Endothelial cell of umbilical vein (primary cell): ENCODE results near the gene BZW1. TPM values are rescaled to one million over a fixed set of nuclear protein-coding genes. Genes with fewer than 3 reads are reported as not detected.

Experiments
- BruUV-seq: library from RNA; stranded (reverse); fragments of 400-500 nt; replicated peaks from 2 replicates; lab custom pipeline; 2021; lab: Mats Ljungman, UMichigan
- CTCF ChIA-PET: fragments of 300-600, 350-600 bp; sonication (Branson Sonifier 250); formaldehyde crosslinking; loops from one replicate; lab custom pipeline; 2021; ENCODE audit warnings: antibody characterized with exemption, inconsistent platforms; lab: Charles Lee
- POLR2A ChIA-PET: fragments of 300-600, 350-600 bp; sonication (Branson Sonifier 250); formaldehyde crosslinking; loops from one replicate; lab custom pipeline; 2021; ENCODE audit warnings: antibody characterized with exemption, inconsistent platforms; lab: Charles Lee
- DNase-seq: peaks from one replicate; pipeline ENCODE4 v3.0.0-alpha.2; 2011; ENCODE audit warnings: low read depth, low spot score
- FAIRE-seq: peaks from 2 replicates; lab custom pipeline; 2011; peaks lifted over from hg19 to GRCh38; lab: Jason Lieb, UNC
- H2AFZ ChIP-seq: 2 replicates; pipeline ENCODE4 v1.6.0; 2012; ENCODE audit warnings: low read depth, low read length, control low read depth, inconsistent platforms
- H3K27ac ChIP-seq: 2 replicates; pipeline ENCODE4 v1.5.1; 2011; ENCODE audit warnings: low read depth, mild to moderate bottlenecking, control low read depth, low read length, moderate library complexity; ENCODE audit not compliant: insufficient read depth
- H3K27me3 ChIP-seq, 2 experiments: 2 replicates each; pipeline versions ENCODE4 v1.6.0 to v1.6.1; 2011; ENCODE audit warnings: low read length in 2 of 2, mixed read lengths in 1 of 2; ENCODE audit not compliant: control insufficient read depth in 2 of 2, insufficient read depth in 2 of 2
- H3K36me3 ChIP-seq, 2 experiments: 2 replicates in 1 of 2; 3 replicates in 1 of 2; pipeline ENCODE4 v1.5.1; 2011; ENCODE audit warnings: low read length in 2 of 2, mild to moderate bottlenecking in 1 of 2, moderate library complexity in 1 of 2; ENCODE audit not compliant: control insufficient read depth in 2 of 2, insufficient read depth in 2 of 2; ENCODE audit errors: extremely low read depth in 1 of 2
- H3K4me1 ChIP-seq: 3 replicates; pipeline ENCODE4 v1.5.1; 2011; ENCODE audit warnings: mild to moderate bottlenecking, low read length; ENCODE audit not compliant: control insufficient read depth, insufficient read depth; ENCODE audit errors: extremely low read depth
- H3K4me2 ChIP-seq: 2 replicates; pipeline ENCODE4 v1.6.1; 2011; ENCODE audit warnings: low read length, control low read depth, mixed read lengths; ENCODE audit not compliant: insufficient read depth
- H3K4me3 ChIP-seq, 3 experiments: fragments of 200-600 bp in 1 of 3; sonication (generic), shearing (Covaris generic) in 1 of 3; replicated peaks in 1 of 3; 2 replicates each; pipeline ENCODE4 v1.5.1; 2011 to 2016; ENCODE audit warnings: control low read depth in 3 of 3, low read length in 3 of 3, mild to moderate bottlenecking in 2 of 3, inconsistent platforms in 1 of 3, low read depth in 1 of 3, moderate library complexity in 1 of 3; ENCODE audit not compliant: insufficient read depth in 1 of 3
- H3K79me2 ChIP-seq: 2 replicates; pipeline ENCODE4 v1.6.0; 2012; ENCODE audit warnings: low read length, inconsistent platforms; ENCODE audit not compliant: control insufficient read depth, insufficient read depth
- H3K9ac ChIP-seq: replicated peaks from 2 replicates; pipeline ENCODE3; 2011; ENCODE audit warnings: low read length, control low read depth; ENCODE audit not compliant: insufficient read depth; ENCODE audit errors: extremely low read depth
- H3K9me1 ChIP-seq: replicated peaks from 3 replicates; pipeline ENCODE4 v1.6.0; 2011; ENCODE audit warnings: mild to moderate bottlenecking, low read length; ENCODE audit not compliant: control insufficient read depth, insufficient read depth; ENCODE audit errors: extremely low read depth
- H3K9me3 ChIP-seq: replicated peaks from 2 replicates; pipeline ENCODE4 v1.5.1; 2012; ENCODE audit warnings: low read length, inconsistent platforms; ENCODE audit not compliant: control insufficient read depth, insufficient read depth
- H4K20me1 ChIP-seq: replicated peaks from 2 replicates; pipeline ENCODE3; 2011; ENCODE audit warnings: mild to moderate bottlenecking, low read length; ENCODE audit not compliant: control insufficient read depth, insufficient read depth; ENCODE audit errors: extremely low read depth
- CTCF ChIP-seq, 2 donors: IDR thresholded peaks; 1 replicate in 1 of 2; 2 replicates in 1 of 2; pipeline ENCODE4 v1.5.1; 2011; ENCODE audit warnings: low read length in 2 of 2, mild to moderate bottlenecking in 2 of 2, moderate library complexity in 2 of 2, control low read depth in 1 of 2, inconsistent platforms in 1 of 2, low read depth in 1 of 2; ENCODE audit not compliant: insufficient read depth in 1 of 2; ENCODE audit errors: extremely low read depth in 1 of 2
- EZH2 ChIP-seq: IDR thresholded peaks from 2 replicates; pipeline ENCODE4 v1.6.1; 2012; ENCODE audit warnings: borderline replicate concordance, low read depth, mild to moderate bottlenecking, moderate library complexity, low read length, inconsistent platforms; ENCODE audit not compliant: severe bottlenecking
- FOS ChIP-seq: IDR thresholded peaks from 2 replicates; pipeline ENCODE4 v1.6.1; 2011; ENCODE audit warnings: mild to moderate bottlenecking, low read length, moderate library complexity, borderline replicate concordance; ENCODE audit not compliant: insufficient read depth
- GATA2 ChIP-seq: IDR thresholded peaks from 2 replicates; pipeline ENCODE4 v1.7.0; 2011; ENCODE audit warnings: low read depth, mild to moderate bottlenecking, moderate library complexity, mixed read lengths, low read length; ENCODE audit not compliant: insufficient read length, insufficient read depth
- JUN ChIP-seq: IDR thresholded peaks from 2 replicates; pipeline ENCODE4 v1.6.1; 2011; ENCODE audit warnings: borderline replicate concordance, low read depth; ENCODE audit not compliant: insufficient read length, insufficient read depth
- MYC ChIP-seq: IDR thresholded peaks from one replicate; pipeline ENCODE4 v1.6.1; 2011; ENCODE audit warnings: mild to moderate bottlenecking, low read depth, low read length
- POLR2A ChIP-seq: IDR thresholded peaks from 2 replicates; pipeline ENCODE4 v1.6.1; 2012; ENCODE audit warnings: low read depth, mild to moderate bottlenecking, control low read depth, low read length
- POLR2AphosphoS5 ChIP-seq: IDR thresholded peaks from 2 replicates; pipeline ENCODE4 v1.6.1; 2012; ENCODE audit warnings: low read depth, mild to moderate bottlenecking, control low read depth, low read length, moderate library complexity; ENCODE audit not compliant: insufficient read depth
- dilution Hi-C: fragments of 300-500 bp; cut with MboI; formaldehyde crosslinking; loops from one replicate; pipeline ENCODE4 v1.15.0; 2019; ENCODE audit warnings: low sequenced_read_pairs; ENCODE audit not compliant: extremely low pct_ligation_motif_present
- intact Hi-C: fragments of 100-400 bp; cut with micrococcal nuclease; formaldehyde crosslinking; loops from one replicate; pipeline ENCODE4 v1.10.0; 2022
- polyA plus RNA-seq, 4 experiments: library from polyadenylated mRNA; depleted of rRNA in 3 of 4; stranded (reverse) in 3 of 4; unstranded in 1 of 4; fragments of >200 nt; gene quantifications; 2 replicates each; pipeline versions ENCODE4 v1.2.1 to v1.2.3, GENCODE V29; 2011 to 2012; ENCODE audit warnings: missing spikeins in 1 of 4
- total RNA-seq: library from RNA; stranded (reverse); gene quantifications from 2 replicates; pipeline ENCODE4 v1.2.3, GENCODE V29; 2021
- TF ChIP-seq, protein P1 (sequence below): IDR thresholded peaks from 2 replicates; pipeline ENCODE4 v1.6.1; 2011; ENCODE audit not compliant: insufficient read depth, insufficient read length

BZW1 gene
- total and polyA plus RNA-seq, 2 donors (not counting 3 experiments of a cell fraction or from before 2014, with no cell fraction given), result 174 to 353 TPM

DNA sequence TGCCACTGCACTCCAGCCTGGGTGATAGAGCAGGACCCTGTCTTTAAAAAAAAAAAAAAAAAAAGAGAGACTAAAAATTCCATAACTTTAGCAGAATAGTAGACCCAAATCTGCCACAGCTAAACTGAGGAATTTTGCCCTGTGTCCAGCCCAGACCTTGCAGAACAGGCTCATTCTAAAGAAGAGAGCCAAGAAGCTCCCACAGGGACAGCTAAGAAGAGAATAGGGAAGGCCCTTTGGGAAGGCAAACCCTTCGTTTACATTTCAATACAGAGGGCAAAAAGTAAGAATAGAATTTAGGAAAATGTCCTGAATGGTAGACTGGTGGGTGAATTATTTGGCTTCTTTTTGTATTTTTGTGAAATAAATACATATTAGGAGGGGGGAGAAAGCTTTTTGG lies 21.5 kb upstream of the BZW1 start:
- H3K9me3 ChIP-seq, result no peaks in the 10 kb centered on the region
- H3K4me1 ChIP-seq, result peaks cover 43% of the 10 kb centered on the region
- H3K27me3 ChIP-seq, result no peaks in the 10 kb centered on the region
- intact Hi-C loops (no loop called here), dilution Hi-C loops (no loop called here)
- H3K4me2 ChIP-seq, result no peak overlapping the region
- no peak for DNase-seq
- CTCF ChIA-PET, result interaction anchor here (0.9 to 1.4 kb wide), 2 partner anchors 20 to 77 kb away, joined by 3 to 7 read pairs; no protein-coding TSS in a partner anchor
- H3K36me3 ChIP-seq, result no peaks in the 10 kb centered on the region
- H4K20me1 ChIP-seq, result no peaks in the 10 kb centered on the region
- H3K9ac ChIP-seq, result no peak overlapping the region
- H2AFZ ChIP-seq, result no peak overlapping the region
- H3K27ac ChIP-seq, result no peak overlapping the region
- BruUV-seq, result no TSS peak
- POLR2A ChIA-PET, result no interaction called here
- H3K9me1 ChIP-seq, result no peaks in the 10 kb centered on the region
- FAIRE-seq, result no peak
- TF ChIP-seq MYC, result no peak
- H3K79me2 ChIP-seq, result no peaks in the 10 kb centered on the region
- H3K4me3 ChIP-seq, result no peak overlapping the region

DNA sequence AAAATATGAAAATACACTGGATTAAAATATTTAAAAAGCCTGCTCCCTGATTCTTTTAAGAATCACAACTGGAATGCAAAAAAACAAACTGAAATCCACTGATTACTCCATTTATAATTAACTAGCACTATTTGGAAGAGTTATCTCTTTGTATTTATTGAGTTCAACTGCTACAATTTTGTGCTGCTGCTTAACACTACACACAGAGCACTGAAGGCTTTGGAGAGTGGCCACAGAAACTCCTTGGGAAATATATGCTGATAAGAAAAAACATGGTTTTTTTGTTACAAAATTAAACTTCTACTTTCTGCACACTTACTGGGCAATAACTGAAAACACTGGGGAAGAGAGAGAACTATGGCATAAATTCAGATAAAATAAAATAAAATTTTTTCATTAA lies 19.8 kb upstream of the BZW1 start:
- Histone ChIP-seq H3K27ac (no peak overlapping the region), H3K9me3 (no peaks in the 10 kb centered on the region), H3K27me3 (no peaks in the 10 kb centered on the region), H3K4me2 (no peak overlapping the region), H4K20me1 (no peaks in the 10 kb centered on the region), H2AFZ (no peak overlapping the region), H3K4me1 (peaks cover 27% of the 10 kb centered on the region), H3K9ac (no peak overlapping the region), H3K36me3 (no peaks in the 10 kb centered on the region), H3K79me2 (no peaks in the 10 kb centered on the region), H3K4me3 (no peak overlapping the region), H3K9me1 (no peaks in the 10 kb centered on the region)
- intact Hi-C loops (no loop called here), dilution Hi-C loops (no loop called here)
- ChIA-PET CTCF (interaction anchor here (1.0 kb wide), 1 partner anchor 79 kb away, joined by 3 read pairs; no protein-coding TSS in a partner anchor), POLR2A (no interaction called here)
- DNase-seq (no peak), FAIRE-seq (no peak)
- BruUV-seq, result no TSS peak
- no peak for TF ChIP-seq GATA2
- no peak for TF ChIP-seq MYC
- no peak for TF ChIP-seq EZH2
- TF ChIP-seq JUN, result no peak
- TF ChIP-seq POLR2AphosphoS5, result no peak
- no peak for TF ChIP-seq CTCF (IDR thresholded peaks at IDR 0.05; ENCODE audit: extremely low read depth in 1 of 2, insufficient read depth in 1 of 2, low read depth in 1 of 2, low read length in 2 of 2)
- TF ChIP-seq, protein P1, sequence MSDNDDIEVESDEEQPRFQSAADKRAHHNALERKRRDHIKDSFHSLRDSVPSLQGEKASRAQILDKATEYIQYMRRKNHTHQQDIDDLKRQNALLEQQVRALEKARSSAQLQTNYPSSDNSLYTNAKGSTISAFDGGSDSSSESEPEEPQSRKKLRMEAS, result no peak
- TF ChIP-seq FOS, result no peak
- no peak for TF ChIP-seq POLR2A
